Liver (tissue), 9 donors: Measurements from ENCODE around the gene CACNA1S. TPM values are rescaled to one million over a fixed set of nuclear protein-coding genes. Genes with fewer than 3 reads are reported as not detected.

Source experiments
- DNase-seq: peaks from one replicate; pipeline ENCODE4 v3.0.0-alpha.2; 2017; ENCODE audit warnings: low spot score
- H3K27ac ChIP-seq, 2 donors: one replicate each; pipeline ENCODE4 v1.7.0; 2013; ENCODE audit warnings: inconsistent platforms in 2 of 2, low read length in 2 of 2, control low read depth in 1 of 2, low read depth in 1 of 2, mild to moderate bottlenecking in 1 of 2
- H3K27me3 ChIP-seq, 4 donors: one replicate each; pipeline versions ENCODE4 v1.6.1 to v1.7.0; 2013; ENCODE audit warnings: low read length in 3 of 4, inconsistent platforms in 1 of 4, mild to moderate bottlenecking in 1 of 4, moderate library complexity in 1 of 4; ENCODE audit not compliant: control insufficient read depth in 4 of 4, insufficient read depth in 4 of 4
- H3K36me3 ChIP-seq, 4 donors: one replicate each; pipeline versions ENCODE4 v1.6.1 to v1.7.0; 2013; ENCODE audit warnings: low read length in 3 of 4, mild to moderate bottlenecking in 3 of 4, low read depth in 1 of 4, moderate library complexity in 1 of 4; ENCODE audit not compliant: control insufficient read depth in 4 of 4, insufficient read depth in 3 of 4
- H3K4me1 ChIP-seq, 4 donors: one replicate each; pipeline versions ENCODE4 v1.6.1 to v1.7.0; 2013; ENCODE audit warnings: low read length in 3 of 4, mild to moderate bottlenecking in 3 of 4, moderate library complexity in 1 of 4; ENCODE audit not compliant: control insufficient read depth in 4 of 4, insufficient read depth in 4 of 4
- H3K4me3 ChIP-seq, 3 donors: one replicate each; pipeline versions ENCODE4 v1.6.1 to v1.7.0; 2013; ENCODE audit warnings: low read length in 3 of 3, control low read depth in 1 of 3, low read depth in 1 of 3, mild to moderate bottlenecking in 1 of 3
- H3K9ac ChIP-seq, 2 donors: one replicate each; pipeline ENCODE4 v1.7.0; 2013; ENCODE audit warnings: low read length in 2 of 2, mild to moderate bottlenecking in 2 of 2, moderate library complexity in 2 of 2, control low read depth in 1 of 2, low read depth in 1 of 2
- H3K9me3 ChIP-seq, 4 donors: one replicate each; pipeline versions ENCODE4 v1.6.1 to v1.7.0; 2013; ENCODE audit warnings: low read length in 3 of 4; ENCODE audit not compliant: control insufficient read depth in 4 of 4
- ATF3 ChIP-seq: IDR thresholded peaks from 2 replicates; pipeline ENCODE4 v1.6.1; 2016; ENCODE audit warnings: antibody characterized with exemption
- CTCF ChIP-seq: fragments of 150-350 bp; IDR thresholded peaks from 2 replicates; pipeline ENCODE4 v1.5.1; 2017; ENCODE audit warnings: improper control_type of control experiment, low read depth, low read length; ENCODE audit not compliant: missing input control
- EGR1 ChIP-seq, 2 donors: IDR thresholded peaks; 2 replicates each; pipeline ENCODE4 v1.6.1; 2016 to 2018; ENCODE audit warnings: antibody characterized with exemption in 2 of 2, low read depth in 2 of 2
- FOXA1 ChIP-seq: IDR thresholded peaks from 2 replicates; pipeline ENCODE4 v1.6.1; 2016; ENCODE audit warnings: antibody characterized with exemption
- FOXA2 ChIP-seq: IDR thresholded peaks from 2 replicates; pipeline ENCODE4 v1.6.1; 2016; ENCODE audit warnings: antibody characterized with exemption
- GABPA ChIP-seq, 2 donors: IDR thresholded peaks in 1 of 2; conservative IDR thresholded peaks in 1 of 2; 2 replicates each; pipeline ENCODE4 v1.6.1; 2016; ENCODE audit warnings: antibody characterized with exemption in 2 of 2, mild to moderate bottlenecking in 1 of 2, moderate library complexity in 1 of 2
- HNF4A ChIP-seq, 2 donors: conservative IDR thresholded peaks; 2 replicates each; pipeline ENCODE4 v1.6.1; 2016; ENCODE audit warnings: antibody characterized with exemption in 2 of 2, mild to moderate bottlenecking in 2 of 2
- HNF4G ChIP-seq: IDR thresholded peaks from 2 replicates; pipeline ENCODE4 v1.6.1; 2016; ENCODE audit warnings: antibody characterized with exemption
- JUND ChIP-seq, 2 donors: IDR thresholded peaks; 2 replicates each; pipeline ENCODE4 v1.6.1; 2016; ENCODE audit warnings: antibody characterized with exemption in 2 of 2
- MAX ChIP-seq: IDR thresholded peaks from 2 replicates; pipeline ENCODE4 v1.6.1; 2016; ENCODE audit warnings: antibody characterized with exemption
- NR2F2 ChIP-seq: IDR thresholded peaks from 2 replicates; pipeline ENCODE4 v1.6.1; 2016; ENCODE audit warnings: antibody characterized with exemption
- RAD21 ChIP-seq, 2 donors: IDR thresholded peaks; 2 replicates each; pipeline ENCODE4 v1.6.1; 2016; ENCODE audit warnings: antibody characterized with exemption in 2 of 2, mild to moderate bottlenecking in 2 of 2
- REST ChIP-seq: IDR thresholded peaks from 2 replicates; pipeline ENCODE4 v1.6.1; 2016; ENCODE audit warnings: antibody characterized with exemption, mild to moderate bottlenecking
- RXRA ChIP-seq, 2 donors: IDR thresholded peaks; 2 replicates each; pipeline ENCODE4 v1.6.1; 2017 to 2018; ENCODE audit warnings: antibody characterized with exemption in 2 of 2, mild to moderate bottlenecking in 1 of 2
- SP1 ChIP-seq: IDR thresholded peaks from 2 replicates; pipeline ENCODE4 v1.6.1; 2018; ENCODE audit warnings: antibody characterized with exemption, mild to moderate bottlenecking
- TAF1 ChIP-seq: conservative IDR thresholded peaks from 2 replicates; pipeline ENCODE4 v1.6.1; 2016; ENCODE audit warnings: antibody characterized with exemption, mild to moderate bottlenecking
- YY1 ChIP-seq: IDR thresholded peaks from 2 replicates; pipeline ENCODE4 v1.6.1; 2016; ENCODE audit warnings: antibody characterized with exemption, mild to moderate bottlenecking
- ZBTB33 ChIP-seq: IDR thresholded peaks from 2 replicates; pipeline ENCODE4 v1.6.1; 2016; ENCODE audit warnings: antibody characterized with exemption
- whole genome bisulfite sequencing: extraction: QIAGEN DNeasy Blood & Tissue Kit; methylation state at CpG from one replicate; pipeline ENCODE4 v1.1.7; 2013; 5-methylcytosine and 5-hydroxymethylcytosine counted together
- polyA plus RNA-seq, 2 donors: library from polyadenylated mRNA; stranded (reverse) in 1 of 2; unstranded in 1 of 2; fragments of 200-250 nt in 1 of 2; fragments of >200 nt in 1 of 2; fragmentation: Nextera tagmentation in 1 of 2; extraction: Ambion mirVana in 1 of 2; gene quantifications; one replicate each; pipeline versions ENCODE4 v1.2.1 to v1.2.3, GENCODE V29; 2013 to 2015
- total RNA-seq, 2 donors: library from RNA; depleted of rRNA; stranded (reverse); fragments of >200 nt; gene quantifications; one replicate each; pipeline ENCODE4 v1.2.3, GENCODE V29; 2014
- donor health status: healthy.
- donor health status: healthy.
- donor health status: healthy.
- donor health status: healthy.
- donor health status: healthy.

Gene CACNA1S
- total and polyA plus RNA-seq, 4 donors: under 0.01 to 0.33 TPM; not detected in 2

- TF ChIP-seq REST (no peak), FOXA2 (no peak), YY1 (no peak), CTCF (no peak)
These were observed 35.3 kb upstream of the CACNA1S start (continued) for GRCh38 chr1:201147396-201148015.

- Histone ChIP-seq H3K27ac (no peak overlapping the region), H3K36me3 (peaks cover 0 to 62% (median 12%) of the 10 kb centered on the region in 4 donors), H3K4me3 (no peak overlapping the region), H3K9ac (no peak overlapping the region), H3K4me1 (no peaks in the 10 kb centered on the region), H3K9me3 (no peaks in the 10 kb centered on the region), H3K27me3 (no peaks in the 10 kb centered on the region)
- no peak for DNase-seq
- 91% methylated on average over 17 of the region's 17 CpGs for WGBS
- no peak for TF ChIP-seq MAX
- TF ChIP-seq GABPA (IDR thresholded peaks at IDR 0.05 in 1 of 2, conservative IDR thresholded peaks at IDR 0.05 in 1 of 2): no peak
- no peak for TF ChIP-seq ZBTB33
- TF ChIP-seq JUND (IDR thresholded peaks at IDR 0.05): no peak
- no peak for TF ChIP-seq CTCF
- no peak for TF ChIP-seq EGR1 (IDR thresholded peaks at IDR 0.05; ENCODE audit: low read depth in 2 of 2)
- no peak for TF ChIP-seq RAD21 (IDR thresholded peaks at IDR 0.05)
- no peak for TF ChIP-seq HNF4G
- no peak for TF ChIP-seq FOXA1
- TF ChIP-seq TAF1: no peak
- no peak for TF ChIP-seq SP1
- TF ChIP-seq RXRA (IDR thresholded peaks at IDR 0.05): no peak
- no peak for TF ChIP-seq NR2F2
- no peak for TF ChIP-seq HNF4A (conservative IDR thresholded peaks at IDR 0.05)
- TF ChIP-seq YY1: no peak
- TF ChIP-seq ATF3: no peak
- no peak for TF ChIP-seq REST
- TF ChIP-seq FOXA2: no peak
These were observed 34.6 kb upstream of the CACNA1S start for GRCh38 chr1:201146626-201147390.
